ENCODE results near the gene RICTOR.

- TF ChIP-seq CTCF (IDR thresholded peaks at IDR 0.05) (no peak), POLR2A (IDR thresholded peaks at IDR 0.05) (no peak)
Observed at GRCh38 chr5:39009981-39010380, 64.2 kb downstream of the RICTOR start.

Measured in lower leg skin (tissue), 3 donors.